Activated CD8-positive, alpha-beta memory T cell treated with anti-CD3 and anti-CD28 coated beads for 48 hours (primary cell): ENCODE data around the gene CAMKV.
"Not testable (repeated sequence)": the region's sequence is repeated elsewhere in the genome, so short reads cannot be mapped to it uniquely, and the experiment has no call there.

Experiments
- DNase-seq, 3 experiments: peaks; one replicate each; pipeline ENCODE4 v3.0.0-alpha.2; 2020; ENCODE audit warnings: low read depth in 2 of 3, low spot score in 2 of 3

The CAMKV gene

GRCh38 chr3:49869525-49870126 is at the start of gene CAMKV:
Gene CAMKV, minus strand, starts transcription at chr3:49869906. Its CDS starts 7,518 bp downstream, at chr3:49862388.
- DNase-seq: no peak

GRCh38 chr3:49917806-49918590 is 48.3 kb upstream of the CAMKV start:
- DNase-seq: not testable (repeated sequence)

- no peak for DNase-seq
These were observed 47.0 kb upstream of the CAMKV start for GRCh38 chr3:49916686-49917085.

GRCh38 chr3:49914906-49915305 is 45.2 kb upstream of the CAMKV start:
- DNase-seq: no peak

GRCh38 chr3:49912881-49913281 is 43.2 kb upstream of the CAMKV start:
- DNase-seq: no peak

DNA sequence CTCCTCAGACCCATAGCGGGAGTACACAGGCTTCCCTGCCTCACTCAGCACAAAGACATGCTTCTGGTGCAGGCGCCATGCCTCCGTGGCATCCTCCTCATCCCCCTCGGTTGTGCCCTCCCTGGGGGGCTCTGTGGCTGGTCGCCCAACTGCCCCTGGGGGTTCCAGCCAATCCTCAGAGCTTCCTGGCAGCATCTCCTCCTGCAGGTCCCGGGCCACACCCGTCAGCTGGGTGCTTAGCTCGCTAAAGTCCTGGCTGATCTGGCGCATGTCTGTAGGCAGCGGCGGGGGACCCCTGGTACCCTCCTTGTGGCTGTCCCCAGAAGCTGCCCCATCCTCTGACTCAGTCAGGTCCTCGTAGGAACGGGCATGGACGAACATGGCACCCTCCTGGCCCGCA is 41.9 kb upstream of the CAMKV start:
- no peak for DNase-seq

GRCh38 chr3:49911124-49911420 is 41.4 kb upstream of the CAMKV start:
- no peak for DNase-seq

GRCh38 chr3:49910409-49911123 is 40.9 kb upstream of the CAMKV start:
- DNase-seq: no peak

GRCh38 chr3:49908373-49909199 is 38.9 kb upstream of the CAMKV start:
- no peak for DNase-seq

GRCh38 chr3:49906073-49906743 is 36.5 kb upstream of the CAMKV start:
- peak in 2 of 3 experiments; percentile 33 for DNase-seq

- not testable (repeated sequence) for DNase-seq
These were observed 34.7 kb upstream of the CAMKV start for GRCh38 chr3:49904448-49904847.

- DNase-seq: peak; percentile 65 to 69 (median 67)
These were observed 34.0 kb upstream of the CAMKV start, which contains the start of gene MST1R for GRCh38 chr3:49903451-49904424. Gene MST1R, minus strand, starts transcription at chr3:49903873. Its CDS starts 264 bp downstream, at chr3:49903609.

- no peak for DNase-seq
These were observed 33.0 kb upstream of the CAMKV start for GRCh38 chr3:49902511-49903345.

DNA sequence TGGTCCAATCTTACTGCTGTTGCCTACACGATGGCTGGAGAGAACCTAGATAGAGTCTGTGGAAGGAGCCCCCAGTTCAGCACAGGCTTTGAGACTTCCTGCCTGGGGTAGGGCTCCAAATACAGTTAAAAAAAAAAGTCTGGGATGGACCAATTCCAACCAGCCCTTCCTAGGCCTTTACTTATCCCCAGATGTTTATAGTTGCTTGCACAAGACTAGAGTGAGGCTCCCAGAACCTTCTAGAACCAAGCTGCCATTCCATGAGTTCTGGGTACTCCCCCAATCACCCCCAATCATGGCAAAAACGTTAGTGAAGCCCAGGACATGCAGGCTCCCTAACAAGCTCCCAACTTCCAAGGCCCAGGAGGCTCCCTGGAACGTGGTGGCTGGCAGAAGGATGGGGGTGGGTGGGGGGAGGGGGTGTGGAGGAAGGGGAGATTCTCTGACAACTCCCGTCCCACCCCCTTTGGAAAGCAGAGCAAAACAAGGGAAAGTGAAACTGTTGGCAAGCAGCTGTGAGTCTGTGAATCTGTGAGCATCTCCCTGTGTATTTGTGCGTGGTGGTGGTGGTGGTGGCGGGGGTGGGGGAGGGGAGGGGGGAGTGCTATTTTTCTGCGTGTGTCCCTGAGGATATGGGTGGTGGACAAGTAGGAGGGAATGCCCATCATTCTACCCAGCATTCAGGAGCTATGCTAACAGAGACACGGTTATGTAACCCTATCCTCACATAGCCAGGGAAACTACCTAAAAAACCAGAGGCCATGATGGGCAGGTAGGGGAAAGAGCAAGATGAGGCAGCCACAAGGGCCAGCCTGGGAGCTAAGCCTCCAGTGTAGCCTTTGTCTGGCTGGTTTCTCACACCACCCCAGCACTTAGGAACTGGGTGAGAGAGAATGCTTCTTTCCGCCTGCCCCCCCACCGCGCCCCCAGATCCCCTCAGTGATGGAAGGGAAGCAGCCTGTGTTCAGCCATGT is 31.9 kb upstream of the CAMKV start:
- no peak for DNase-seq

DNA sequence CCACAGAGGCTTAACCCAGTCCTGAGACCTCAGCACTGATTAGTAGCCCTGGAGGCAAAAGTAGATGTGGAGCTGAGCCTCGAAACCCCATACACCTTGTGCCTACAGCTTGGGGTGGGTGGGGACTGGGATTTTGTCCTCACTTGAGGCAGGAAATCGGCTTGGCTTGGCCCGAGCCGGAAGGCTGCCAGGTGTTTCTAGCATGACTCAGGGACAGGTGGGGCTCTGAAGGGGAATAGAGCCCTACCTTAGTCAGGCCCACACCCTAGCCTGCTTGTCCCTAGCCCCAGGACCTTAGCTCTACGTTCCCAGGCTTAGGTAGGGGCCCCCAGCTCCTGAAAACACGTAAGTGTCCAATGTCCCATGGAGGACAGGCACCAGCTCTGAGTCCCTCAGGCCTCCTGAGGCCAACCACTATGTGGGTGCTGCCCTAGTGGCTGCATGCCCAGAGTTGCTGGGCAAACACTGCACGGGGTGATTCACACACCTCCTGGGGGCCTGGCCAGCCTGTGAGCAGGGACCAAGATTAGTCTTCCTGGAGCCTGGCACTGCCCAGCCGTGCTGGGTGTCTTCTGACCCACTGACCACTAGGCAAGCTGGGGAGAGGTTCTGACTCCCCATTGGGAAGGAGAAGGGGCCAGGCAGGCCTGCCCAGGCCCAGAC is 30.9 kb upstream of the CAMKV start:
- no peak for DNase-seq

GRCh38 chr3:49899815-49900214 is 30.1 kb upstream of the CAMKV start:
- DNase-seq: no peak

GRCh38 chr3:49898991-49899390 is 29.3 kb upstream of the CAMKV start:
- DNase-seq: no peak
